Smooth muscle cell (in vitro differentiated cells): ENCODE data around the gene CDCA3. TPM values are rescaled to one million over a fixed set of nuclear protein-coding genes. Genes with fewer than 3 reads are reported as not detected.
"Not testable (repeated sequence)": the region's sequence is repeated elsewhere in the genome, so short reads cannot be mapped to it uniquely, and the experiment has no call there.

Source experiments
- DNase-seq: peaks from one replicate; lab custom pipeline; 2025; ENCODE audit not compliant: unreplicated experiment; lab: John Stamatoyannopoulos, UW
- H2AFZ ChIP-seq: fragments of 200-600 bp; sonication (generic); 2 replicates; pipeline ENCODE4 v1.6.0; 2016; ENCODE audit warnings: antibody characterized with exemption, low read depth, mild to moderate bottlenecking
- H3F3A ChIP-seq: fragments of 200-600 bp; sonication (generic); 2 replicates; pipeline ENCODE4 v1.6.0; 2017; ENCODE audit warnings: antibody characterized with exemption, low read depth
- H3K27ac ChIP-seq: fragments of 200-600 bp; sonication (generic); 2 replicates; pipeline ENCODE4 v1.5.1; 2016; ENCODE audit warnings: low read depth, mild to moderate bottlenecking
- H3K27me3 ChIP-seq: fragments of 200-600 bp; sonication (generic); 2 replicates; pipeline ENCODE4 v1.6.1; 2016; ENCODE audit warnings: low read depth, mild to moderate bottlenecking
- H3K36me3 ChIP-seq: fragments of 200-600 bp; sonication (generic); 2 replicates; pipeline ENCODE4 v1.5.1; 2016; ENCODE audit warnings: low read depth
- H3K4me1 ChIP-seq: fragments of 200-600 bp; sonication (generic); 2 replicates; pipeline ENCODE4 v1.5.1; 2016; ENCODE audit warnings: low read depth
- H3K4me2 ChIP-seq: fragments of 200-600 bp; sonication (generic); 2 replicates; pipeline ENCODE4 v1.6.0; 2016; ENCODE audit warnings: mild to moderate bottlenecking
- H3K4me3 ChIP-seq: fragments of 200-600 bp; sonication (generic); 2 replicates; pipeline ENCODE4 v1.5.1; 2016; ENCODE audit warnings: mild to moderate bottlenecking
- H3K79me2 ChIP-seq: fragments of 200-600 bp; sonication (generic); 2 replicates; pipeline ENCODE4 v1.6.0; 2016; ENCODE audit warnings: low read depth, mild to moderate bottlenecking
- H3K9ac ChIP-seq: fragments of 200-600 bp; sonication (generic); 2 replicates; pipeline ENCODE4 v1.6.0; 2016; ENCODE audit warnings: low read depth
- H3K9me3 ChIP-seq: fragments of 200-600 bp; sonication (generic); replicated peaks from 2 replicates; pipeline ENCODE4 v1.5.1; 2016; ENCODE audit warnings: low read depth
- H4K20me1 ChIP-seq: fragments of 200-600 bp; sonication (generic); 2 replicates; pipeline ENCODE4 v1.6.0; 2016; ENCODE audit warnings: low read depth
- CTCF ChIP-seq: fragments of 200-600 bp; sonication (generic); IDR thresholded peaks from 2 replicates; pipeline ENCODE4 v1.5.1; 2017; ENCODE audit warnings: borderline replicate concordance, mild to moderate bottlenecking, antibody characterized with exemption; ENCODE audit not compliant: insufficient read depth, poor library complexity, severe bottlenecking
- WGBS: methylation state at CpG from one replicate; pipeline ENCODE4 v1.1.7; 2016; ENCODE audit warnings: low lambda C conversion rate; 5-methylcytosine and 5-hydroxymethylcytosine counted together
- polyA plus RNA-seq: library from polyadenylated mRNA; unstranded; fragments of >200 nt; fragmentation: Nextera tagmentation; extraction: Ambion mirVana; gene quantifications from 2 replicates; pipeline ENCODE4 v1.2.1, GENCODE V29; 2016
- total RNA-seq: library from RNA; depleted of rRNA; stranded (reverse); fragments of >200 nt; gene quantifications from 2 replicates; pipeline ENCODE4 v1.2.3, GENCODE V29; 2014

Gene CDCA3
- total and polyA plus RNA-seq, 2 experiments from 2014 or later = 5.3 to 10.6 TPM

GRCh38 chr12:6872073-6873048 lies 21.3 kb upstream of the CDCA3 start:
- 7% methylated on average over 38 of the region's 40 CpGs for WGBS
- Histone ChIP-seq H3K9ac (peak overlapping the region; percentile 72), H3K27ac (peak overlapping the region; percentile 67), H3K79me2 (peaks cover 20% of the 10 kb centered on the region), H3F3A (peaks cover 38% of the 10 kb centered on the region), H3K36me3 (no peaks in the 10 kb centered on the region), H3K27me3 (no peaks in the 10 kb centered on the region), H2AFZ (no peak overlapping the region), H3K9me3 (no peaks in the 10 kb centered on the region), H3K4me2 (peak overlapping the region; percentile 100), H4K20me1 (peaks cover 47% of the 10 kb centered on the region), H3K4me3 (peak overlapping the region; percentile 80), H3K4me1 (peaks cover 8% of the 10 kb centered on the region)
- peak; percentile 91 for TF ChIP-seq CTCF
- peak; percentile 74 for DNase-seq

- peaks cover 47% of the 10 kb centered on the region for H4K20me1 ChIP-seq
- H3F3A ChIP-seq = peaks cover 38% of the 10 kb centered on the region
- H2AFZ ChIP-seq = no peak overlapping the region
- H3K27ac ChIP-seq = peak overlapping the region; percentile 8
- no peaks in the 10 kb centered on the region for H3K9me3 ChIP-seq
- peaks cover 8% of the 10 kb centered on the region for H3K4me1 ChIP-seq
- no peak overlapping the region for H3K9ac ChIP-seq
- H3K4me2 ChIP-seq = peak overlapping the region; percentile 100
- no peak for TF ChIP-seq CTCF
- H3K79me2 ChIP-seq = peaks cover 20% of the 10 kb centered on the region
- DNase-seq = no peak
- WGBS = 87% methylated on average over 12 of the region's 12 CpGs
- H3K36me3 ChIP-seq = no peaks in the 10 kb centered on the region
- H3K27me3 ChIP-seq = no peaks in the 10 kb centered on the region
- H3K4me3 ChIP-seq = peak overlapping the region; percentile 80
Observed at GRCh38 chr12:6871052-6871957, 20.2 kb upstream of the CDCA3 start.

- H3K27ac ChIP-seq, H3K9me3 ChIP-seq, DNase-seq, H3K36me3 ChIP-seq, H3K4me2 ChIP-seq, H2AFZ ChIP-seq, H3K4me3 ChIP-seq, H3K4me1 ChIP-seq, H3K9ac ChIP-seq, H3K27me3 ChIP-seq: not testable (repeated sequence)
- peaks cover 44% of the 10 kb centered on the region for H3F3A ChIP-seq
- H4K20me1 ChIP-seq = peaks cover 47% of the 10 kb centered on the region
- peaks cover 20% of the 10 kb centered on the region for H3K79me2 ChIP-seq
- WGBS = 94% methylated on average over 4 of the region's 4 CpGs
Observed at GRCh38 chr12:6870304-6870703, 19.2 kb upstream of the CDCA3 start.
